Cardiac muscle cell (in vitro differentiated cells and primary cell): Measurements from ENCODE around the gene TAS2R60. TPM values are rescaled to one million over a fixed set of nuclear protein-coding genes. Genes with fewer than 3 reads are reported as not detected.

Experiments
- DNase-seq, 2 donors: peaks; one replicate each; pipeline versions ENCODE4 v3.0.0 to v3.0.0-alpha.2; 2010 to 2017; ENCODE audit warnings: low read depth in 1 of 2, low spot score in 1 of 2
- H3K27ac ChIP-seq: fragments of 200-600 bp; sonication (generic); 2 replicates; pipeline ENCODE4 v1.5.1; 2016
- H3K27me3 ChIP-seq: fragments of 200-600 bp; sonication (generic); 2 replicates; pipeline ENCODE4 v1.6.0; 2016; ENCODE audit warnings: control low read depth
- H3K36me3 ChIP-seq: fragments of 200-600 bp; sonication (generic); 2 replicates; pipeline ENCODE4 v1.5.1; 2016; ENCODE audit warnings: control low read depth
- H3K4me1 ChIP-seq: fragments of 200-600 bp; sonication (generic); 2 replicates; pipeline ENCODE4 v1.8.1; 2017; ENCODE audit warnings: low read depth, mild to moderate bottlenecking, mixed run types
- H3K4me3 ChIP-seq: fragments of 200-600 bp; sonication (generic); 2 replicates; pipeline ENCODE4 v1.5.1; 2016; ENCODE audit warnings: mild to moderate bottlenecking
- H3K9me3 ChIP-seq: fragments of 200-600 bp; sonication (generic); 2 replicates; pipeline ENCODE4 v1.5.1; 2017; ENCODE audit warnings: low read depth, mild to moderate bottlenecking, control low read depth
- polyA plus RNA-seq: library from polyadenylated mRNA; unstranded; fragments of >200 nt; fragmentation: Nextera tagmentation; extraction: Ambion mirVana; gene quantifications from 2 replicates; pipeline ENCODE4 v1.2.1, GENCODE V29; 2016
- total RNA-seq: library from RNA; depleted of rRNA; stranded (reverse); fragments of >200 nt; gene quantifications from 2 replicates; pipeline ENCODE4 v1.2.3, GENCODE V29; 2016
- TF ChIP-seq, protein P1 (sequence below): IDR thresholded peaks from 2 replicates; pipeline ENCODE4 v1.5.1; 2012; ENCODE audit warnings: low read depth, mild to moderate bottlenecking, low read length

Gene TAS2R60
- total and polyA plus RNA-seq, 2 experiments from 2014 or later = not detected

- DNase-seq = no peak
- no peaks in the 10 kb centered on the region for H3K27me3 ChIP-seq
- H3K4me3 ChIP-seq = no peak overlapping the region
- H3K27ac ChIP-seq = no peak overlapping the region
- TF ChIP-seq, protein P1, sequence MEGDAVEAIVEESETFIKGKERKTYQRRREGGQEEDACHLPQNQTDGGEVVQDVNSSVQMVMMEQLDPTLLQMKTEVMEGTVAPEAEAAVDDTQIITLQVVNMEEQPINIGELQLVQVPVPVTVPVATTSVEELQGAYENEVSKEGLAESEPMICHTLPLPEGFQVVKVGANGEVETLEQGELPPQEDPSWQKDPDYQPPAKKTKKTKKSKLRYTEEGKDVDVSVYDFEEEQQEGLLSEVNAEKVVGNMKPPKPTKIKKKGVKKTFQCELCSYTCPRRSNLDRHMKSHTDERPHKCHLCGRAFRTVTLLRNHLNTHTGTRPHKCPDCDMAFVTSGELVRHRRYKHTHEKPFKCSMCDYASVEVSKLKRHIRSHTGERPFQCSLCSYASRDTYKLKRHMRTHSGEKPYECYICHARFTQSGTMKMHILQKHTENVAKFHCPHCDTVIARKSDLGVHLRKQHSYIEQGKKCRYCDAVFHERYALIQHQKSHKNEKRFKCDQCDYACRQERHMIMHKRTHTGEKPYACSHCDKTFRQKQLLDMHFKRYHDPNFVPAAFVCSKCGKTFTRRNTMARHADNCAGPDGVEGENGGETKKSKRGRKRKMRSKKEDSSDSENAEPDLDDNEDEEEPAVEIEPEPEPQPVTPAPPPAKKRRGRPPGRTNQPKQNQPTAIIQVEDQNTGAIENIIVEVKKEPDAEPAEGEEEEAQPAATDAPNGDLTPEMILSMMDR = no peak
- H3K9me3 ChIP-seq = no peaks in the 10 kb centered on the region
- no peaks in the 10 kb centered on the region for H3K4me1 ChIP-seq
- no peaks in the 10 kb centered on the region for H3K36me3 ChIP-seq
Measured at GRCh38 chr7:143439866-143440265, 3.4 kb upstream of the TAS2R60 start.

DNA sequence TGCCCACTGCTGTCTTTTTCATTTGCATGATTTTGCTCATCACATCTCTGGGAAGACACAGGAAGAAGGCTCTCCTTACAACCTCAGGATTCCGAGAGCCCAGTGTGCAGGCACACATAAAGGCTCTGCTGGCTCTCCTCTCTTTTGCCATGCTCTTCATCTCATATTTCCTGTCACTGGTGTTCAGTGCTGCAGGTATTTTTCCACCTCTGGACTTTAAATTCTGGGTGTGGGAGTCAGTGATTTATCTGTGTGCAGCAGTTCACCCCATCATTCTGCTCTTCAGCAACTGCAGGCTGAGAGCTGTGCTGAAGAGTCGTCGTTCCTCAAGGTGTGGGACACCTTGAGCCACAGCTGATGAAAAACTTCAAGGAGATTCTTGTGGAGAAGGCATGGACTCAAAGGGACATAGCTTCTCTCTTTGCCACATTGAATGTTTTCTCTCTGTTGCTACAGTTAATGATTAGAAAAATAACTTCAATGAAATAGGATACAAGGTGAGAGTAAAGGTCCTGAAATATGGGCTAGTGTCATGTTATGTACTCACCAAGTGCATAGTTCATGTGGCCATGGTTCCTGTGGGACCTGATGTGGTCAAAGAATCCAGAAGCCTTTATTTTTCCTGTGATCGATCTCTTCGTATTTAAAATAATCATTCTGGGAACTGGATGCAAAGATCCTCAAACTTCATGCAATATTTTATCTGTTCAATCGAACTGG lies 970 bp downstream of the TAS2R60 start:
- Histone ChIP-seq H3K9me3 (no peaks in the 10 kb centered on the region), H3K36me3 (no peaks in the 10 kb centered on the region), H3K27ac (no peak overlapping the region), H3K4me1 (no peaks in the 10 kb centered on the region), H3K27me3 (no peaks in the 10 kb centered on the region), H3K4me3 (no peak overlapping the region)
- TF ChIP-seq, protein P1 = no peak
- DNase-seq = no peak

- no peak for DNase-seq
- TF ChIP-seq, protein P1 = no peak
- Histone ChIP-seq H3K36me3 (no peaks in the 10 kb centered on the region), H3K4me3 (no peak overlapping the region), H3K27ac (no peak overlapping the region), H3K4me1 (no peaks in the 10 kb centered on the region), H3K27me3 (no peaks in the 10 kb centered on the region), H3K9me3 (no peaks in the 10 kb centered on the region)
Measured at GRCh38 chr7:143444785-143445184, 1.5 kb downstream of the TAS2R60 start.

- DNase-seq = no peak
Measured at GRCh38 chr7:143447466-143447865, 4.2 kb downstream of the TAS2R60 start.

DNA sequence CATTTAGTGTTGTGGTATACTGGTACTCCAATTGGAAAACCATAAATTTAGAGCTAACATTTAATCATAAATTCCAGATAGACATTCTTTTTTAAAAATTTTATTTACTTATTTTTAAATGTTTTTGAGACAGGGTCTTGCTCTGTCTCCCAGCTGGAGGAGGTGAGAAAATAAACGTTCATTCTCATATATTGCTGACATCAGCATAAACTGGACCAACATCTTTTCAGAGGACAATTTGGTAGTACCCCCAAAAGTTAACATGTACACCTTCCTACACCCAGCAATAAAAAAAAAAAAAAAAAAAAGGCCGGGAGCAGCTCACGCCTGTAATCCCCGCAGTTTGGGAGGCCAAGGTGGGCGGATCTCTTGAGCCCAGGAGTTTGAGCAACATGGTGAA lies 5.2 kb downstream of the TAS2R60 start:
- TF ChIP-seq, protein P1 = no peak
- Histone ChIP-seq H3K4me1 (no peaks in the 10 kb centered on the region), H3K9me3 (no peaks in the 10 kb centered on the region), H3K27me3 (no peaks in the 10 kb centered on the region), H3K4me3 (no peak overlapping the region), H3K36me3 (no peaks in the 10 kb centered on the region), H3K27ac (no peak overlapping the region)
- DNase-seq = no peak

More at GRCh38 chr7:143447466-143447865, 4.2 kb downstream of the TAS2R60 start:
- Histone ChIP-seq H3K4me1 (no peaks in the 10 kb centered on the region), H3K36me3 (no peaks in the 10 kb centered on the region), H3K27ac (no peak overlapping the region), H3K27me3 (no peaks in the 10 kb centered on the region), H3K4me3 (no peak overlapping the region), H3K9me3 (no peaks in the 10 kb centered on the region)
- TF ChIP-seq, protein P1 = no peak

DNA sequence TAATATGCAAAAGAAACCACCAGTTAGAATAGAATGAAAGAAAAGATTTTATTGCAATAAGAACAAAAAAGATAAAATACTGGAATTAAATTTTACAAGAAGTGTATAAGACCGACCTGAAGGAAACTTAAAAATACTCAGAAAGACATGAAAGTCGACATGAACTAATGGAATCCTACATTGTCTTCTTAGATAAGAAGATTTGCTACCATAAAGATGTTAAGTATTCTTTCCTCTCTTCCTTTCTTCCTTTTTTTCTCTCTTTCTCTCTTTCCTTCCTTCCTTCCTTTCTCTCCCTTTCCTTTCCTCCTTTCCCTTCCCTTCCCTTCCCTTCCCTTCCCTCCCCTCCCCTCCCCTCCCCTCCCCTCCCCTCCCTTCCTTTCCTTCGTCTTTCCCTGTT lies 6.5 kb downstream of the TAS2R60 start:
- H3K4me3 ChIP-seq = no peak overlapping the region
- no peaks in the 10 kb centered on the region for H3K36me3 ChIP-seq
- DNase-seq = no peak
- H3K27ac ChIP-seq = no peak overlapping the region
- H3K4me1 ChIP-seq = no peaks in the 10 kb centered on the region
- no peaks in the 10 kb centered on the region for H3K9me3 ChIP-seq
- no peaks in the 10 kb centered on the region for H3K27me3 ChIP-seq
- TF ChIP-seq, protein P1 = no peak
